GM21786 (cell line): Measurements from ENCODE around the gene DIS3L2.
"Not testable (repeated sequence)": the region's sequence is repeated elsewhere in the genome, so short reads cannot be mapped to it uniquely, and the experiment has no call there.

ENCODE experiments used
- ATAC-seq: cut with Tn5 transposase; IDR thresholded peaks from one replicate; pipeline ENCODE4 v1.9.1; 2021; ENCODE audit not compliant: unreplicated experiment

Gene DIS3L2

GRCh38 chr2:232318169-232318855 is 356.8 kb downstream of the DIS3L2 start:
- no peak for ATAC-seq

- ATAC-seq: no peak
Measured at GRCh38 chr2:232319067-232319802, 357.7 kb downstream of the DIS3L2 start.

GRCh38 chr2:232319803-232320442 is 358.4 kb downstream of the DIS3L2 start:
- no peak for ATAC-seq

- no peak for ATAC-seq
Measured at GRCh38 chr2:232320443-232320803, 358.9 kb downstream of the DIS3L2 start.

GRCh38 chr2:232321156-232321816 is 359.8 kb downstream of the DIS3L2 start:
- no peak for ATAC-seq

GRCh38 chr2:232321817-232322559 is 360.5 kb downstream of the DIS3L2 start:
- ATAC-seq: no peak

GRCh38 chr2:232322560-232323327 is 361.2 kb downstream of the DIS3L2 start:
- ATAC-seq: no peak

- no peak for ATAC-seq
Measured at GRCh38 chr2:232323328-232323650, 361.8 kb downstream of the DIS3L2 start.

- not testable (repeated sequence) for ATAC-seq
Measured at GRCh38 chr2:232323967-232324366, 362.5 kb downstream of the DIS3L2 start.

GRCh38 chr2:232324778-232325177 is 363.3 kb downstream of the DIS3L2 start:
- ATAC-seq: no peak

GRCh38 chr2:232325324-232326273 is 364.1 kb downstream of the DIS3L2 start:
- peak; percentile 39 for ATAC-seq

GRCh38 chr2:232326274-232327104 is 365.0 kb downstream of the DIS3L2 start:
- not testable (repeated sequence) for ATAC-seq

- ATAC-seq: no peak
Measured at GRCh38 chr2:232327105-232328031, 365.9 kb downstream of the DIS3L2 start.

GRCh38 chr2:232328032-232328422 is 366.5 kb downstream of the DIS3L2 start:
- peak; percentile 53 for ATAC-seq

- no peak for ATAC-seq
Measured at GRCh38 chr2:232328516-232329460, 367.3 kb downstream of the DIS3L2 start.

- ATAC-seq: no peak
Measured at GRCh38 chr2:232329716-232330067, 368.2 kb downstream of the DIS3L2 start.
